Neural progenitor cell (in vitro differentiated cells): Measurements from ENCODE around the gene FAM240B.

ENCODE experiments used
- EZH2phosphoT487 ChIP-seq: fragments of 200-600 bp; sonication (generic); IDR thresholded peaks from 2 replicates; pipeline ENCODE4 v1.6.1; 2017; ENCODE audit warnings: antibody characterized with exemption
- TF ChIP-seq, protein P1 (sequence below): fragments of 200-600 bp; sonication (generic); IDR thresholded peaks from 2 replicates; pipeline ENCODE4 v1.5.1; 2017; ENCODE audit warnings: antibody characterized with exemption, mild to moderate bottlenecking

DNA sequence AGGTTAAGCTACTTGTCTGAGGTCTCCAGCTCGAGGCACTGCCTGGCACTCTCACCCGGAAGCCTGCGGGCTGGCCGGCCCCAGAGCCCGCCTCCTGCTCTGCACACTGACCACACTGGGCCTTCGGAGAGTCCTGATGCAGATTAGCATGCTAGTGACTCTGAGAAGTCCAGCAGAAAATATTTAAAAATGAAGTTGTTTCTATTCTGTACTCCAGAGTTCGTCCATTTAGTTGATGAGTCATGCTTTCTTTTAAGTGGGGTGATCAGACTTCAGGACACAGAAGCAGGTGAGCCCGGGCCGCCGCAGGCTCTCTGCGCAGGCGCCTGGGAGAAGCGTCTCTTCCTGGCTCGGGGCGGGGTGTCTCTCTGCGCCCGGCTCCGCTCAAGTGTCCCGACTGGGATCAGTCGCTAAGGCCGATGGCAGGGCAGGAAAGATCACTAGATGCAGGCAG is 32.5 kb downstream of the FAM240B start:
- TF ChIP-seq, protein P1, sequence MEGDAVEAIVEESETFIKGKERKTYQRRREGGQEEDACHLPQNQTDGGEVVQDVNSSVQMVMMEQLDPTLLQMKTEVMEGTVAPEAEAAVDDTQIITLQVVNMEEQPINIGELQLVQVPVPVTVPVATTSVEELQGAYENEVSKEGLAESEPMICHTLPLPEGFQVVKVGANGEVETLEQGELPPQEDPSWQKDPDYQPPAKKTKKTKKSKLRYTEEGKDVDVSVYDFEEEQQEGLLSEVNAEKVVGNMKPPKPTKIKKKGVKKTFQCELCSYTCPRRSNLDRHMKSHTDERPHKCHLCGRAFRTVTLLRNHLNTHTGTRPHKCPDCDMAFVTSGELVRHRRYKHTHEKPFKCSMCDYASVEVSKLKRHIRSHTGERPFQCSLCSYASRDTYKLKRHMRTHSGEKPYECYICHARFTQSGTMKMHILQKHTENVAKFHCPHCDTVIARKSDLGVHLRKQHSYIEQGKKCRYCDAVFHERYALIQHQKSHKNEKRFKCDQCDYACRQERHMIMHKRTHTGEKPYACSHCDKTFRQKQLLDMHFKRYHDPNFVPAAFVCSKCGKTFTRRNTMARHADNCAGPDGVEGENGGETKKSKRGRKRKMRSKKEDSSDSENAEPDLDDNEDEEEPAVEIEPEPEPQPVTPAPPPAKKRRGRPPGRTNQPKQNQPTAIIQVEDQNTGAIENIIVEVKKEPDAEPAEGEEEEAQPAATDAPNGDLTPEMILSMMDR, result no peak
- TF ChIP-seq EZH2phosphoT487, result no peak
